GM23248 (cell line): Measurements from ENCODE around the gene URB1. TPM values are rescaled to one million over a fixed set of nuclear protein-coding genes. Genes with fewer than 3 reads are reported as not detected.

Experiments used
- DNase-seq: peaks from one replicate; pipeline ENCODE4 v3.0.0-alpha.2; 2015
- H2AFZ ChIP-seq: fragments of 200-600 bp; sonication (generic); 2 replicates; pipeline ENCODE4 v1.6.1; 2016; ENCODE audit warnings: antibody characterized with exemption
- H3F3A ChIP-seq: fragments of 200-600 bp; sonication (generic); 2 replicates; pipeline ENCODE4 v1.6.1; 2016; ENCODE audit warnings: mild to moderate bottlenecking, antibody characterized with exemption, mixed run types; ENCODE audit not compliant: insufficient read depth
- H3K27ac ChIP-seq: fragments of 200-600 bp; sonication (generic); 2 replicates; pipeline ENCODE4 v1.5.1; 2016; ENCODE audit warnings: mild to moderate bottlenecking
- H3K27me3 ChIP-seq: fragments of 200-600 bp; sonication (generic); replicated peaks from 2 replicates; pipeline ENCODE4 v1.6.1; 2016; ENCODE audit warnings: mild to moderate bottlenecking; ENCODE audit not compliant: insufficient read depth
- H3K36me3 ChIP-seq: fragments of 200-600 bp; sonication (generic); 2 replicates; pipeline ENCODE4 v1.6.1; 2016; ENCODE audit warnings: low read depth, mild to moderate bottlenecking
- H3K4me1 ChIP-seq: fragments of 200-600 bp; sonication (generic); 2 replicates; pipeline ENCODE4 v1.6.1; 2016; ENCODE audit warnings: mild to moderate bottlenecking; ENCODE audit not compliant: insufficient read depth
- H3K4me2 ChIP-seq: fragments of 200-600 bp; sonication (generic); one replicate; pipeline ENCODE4 v1.6.1; 2016; ENCODE audit warnings: mild to moderate bottlenecking; ENCODE audit not compliant: unreplicated experiment
- H3K4me3 ChIP-seq: fragments of 200-600 bp; sonication (generic); 2 replicates; pipeline ENCODE4 v1.5.1; 2016; ENCODE audit warnings: mild to moderate bottlenecking
- H3K79me2 ChIP-seq: fragments of 200-600 bp; sonication (generic); 2 replicates; pipeline ENCODE4 v1.6.1; 2016; ENCODE audit warnings: mild to moderate bottlenecking; ENCODE audit not compliant: insufficient read depth
- H3K9ac ChIP-seq: fragments of 200-600 bp; sonication (generic); 2 replicates; pipeline ENCODE4 v1.6.1; 2016; ENCODE audit warnings: mild to moderate bottlenecking
- H3K9me2 ChIP-seq: fragments of 200-600 bp; sonication (generic); 2 replicates; pipeline ENCODE4 v1.6.1; 2016; ENCODE audit warnings: mixed run types, mild to moderate bottlenecking, moderate library complexity; ENCODE audit not compliant: insufficient read depth
- H3K9me3 ChIP-seq: fragments of 200-600 bp; sonication (generic); one replicate; pipeline ENCODE4 v1.6.1; 2017; ENCODE audit warnings: low read depth
- H4K20me1 ChIP-seq: fragments of 200-600 bp; sonication (generic); 2 replicates; pipeline ENCODE4 v1.6.0; 2016; ENCODE audit not compliant: insufficient read depth
- EZH2 ChIP-seq: fragments of 200-600 bp; sonication (generic); IDR thresholded peaks from 2 replicates; pipeline ENCODE4 v1.6.1; 2018; ENCODE audit warnings: antibody characterized with exemption, mild to moderate bottlenecking; ENCODE audit not compliant: insufficient read depth, poor library complexity, severe bottlenecking
- EZH2phosphoT487 ChIP-seq: fragments of 200-600 bp; sonication (generic); IDR thresholded peaks from 2 replicates; pipeline ENCODE4 v1.6.1; 2018; ENCODE audit warnings: antibody characterized with exemption, moderate library complexity, mild to moderate bottlenecking, low read depth; ENCODE audit not compliant: insufficient read depth
- WGBS, 2 experiments: methylation state at CpG; one replicate each; pipeline ENCODE4 v1.1.6; 2015 to 2017; ENCODE audit warnings: low lambda C conversion rate in 2 of 2, low coverage in 1 of 2; ENCODE audit errors: missing lambda C conversion rate in 2 of 2; 5-methylcytosine and 5-hydroxymethylcytosine counted together
- in situ Hi-C: fragments of 300-500 bp; cut with MboI; formaldehyde crosslinking; loops from 2 replicates; pipeline ENCODE4 v1.15.0; 2020
- polyA plus RNA-seq: library from polyadenylated mRNA; unstranded; fragments of >200 nt; fragmentation: Nextera tagmentation; extraction: Ambion mirVana; gene quantifications from 2 replicates; pipeline ENCODE4 v1.2.1, GENCODE V29; 2016
- total RNA-seq: library from RNA; depleted of rRNA; stranded (reverse); fragments of >200 nt; shearing (Covaris generic); gene quantifications from 2 replicates; pipeline ENCODE4 v1.2.3, GENCODE V29; 2014

URB1 gene
- total and polyA plus RNA-seq, 2 experiments from 2014 or later, result 4.9 to 15.7 TPM

DNA sequence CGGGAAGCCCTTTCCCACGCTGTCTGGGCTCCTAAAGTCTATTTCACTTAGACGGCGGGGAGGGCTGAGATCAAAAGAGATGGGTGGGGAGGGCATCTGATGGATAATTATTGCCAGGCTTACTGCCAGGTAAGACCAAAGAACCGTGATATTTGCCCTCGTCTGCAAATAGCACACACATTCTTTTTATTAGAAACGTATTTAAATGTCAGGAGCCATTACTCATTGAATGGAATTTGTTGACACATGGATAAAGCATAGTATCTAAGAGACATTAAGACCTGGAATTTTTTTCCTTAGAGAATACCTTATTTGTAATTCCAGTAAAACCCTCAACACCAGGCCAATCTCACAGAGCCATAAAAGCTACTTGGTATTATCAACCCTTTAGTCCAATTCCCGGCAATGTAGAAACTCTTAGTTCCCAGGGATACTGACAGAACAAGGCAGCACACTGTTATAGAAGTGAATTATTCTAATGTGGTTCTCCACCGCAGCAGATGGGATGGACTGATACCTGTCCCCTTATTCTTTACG lies 10.6 kb downstream of the URB1 start:
- in situ Hi-C loops, result no loop called here
- Histone ChIP-seq H3K4me2 (peak overlapping the region; percentile 18), H3K4me3 (no peak overlapping the region), H3K27me3 (no peaks in the 10 kb centered on the region), H3K9ac (peak overlapping the region; percentile 12; the same call in 1 of the 2 replicates), H3K36me3 (peaks cover 31% of the 10 kb centered on the region), H3K9me2 (no peaks in the 10 kb centered on the region), H3K79me2 (peaks cover 86% of the 10 kb centered on the region), H3K27ac (peak overlapping the region; percentile 65), H2AFZ (no peak overlapping the region), H3K4me1 (peaks cover 32% of the 10 kb centered on the region), H4K20me1 (no peaks in the 10 kb centered on the region), H3F3A (peaks cover 27% of the 10 kb centered on the region), H3K9me3 (no peaks in the 10 kb centered on the region)
- no peak for TF ChIP-seq EZH2
- no peak for TF ChIP-seq EZH2phosphoT487
- peak; percentile 69 for DNase-seq
- WGBS, 2 experiments, result 52% methylated on average over 10 of the region's 10 CpGs

DNA sequence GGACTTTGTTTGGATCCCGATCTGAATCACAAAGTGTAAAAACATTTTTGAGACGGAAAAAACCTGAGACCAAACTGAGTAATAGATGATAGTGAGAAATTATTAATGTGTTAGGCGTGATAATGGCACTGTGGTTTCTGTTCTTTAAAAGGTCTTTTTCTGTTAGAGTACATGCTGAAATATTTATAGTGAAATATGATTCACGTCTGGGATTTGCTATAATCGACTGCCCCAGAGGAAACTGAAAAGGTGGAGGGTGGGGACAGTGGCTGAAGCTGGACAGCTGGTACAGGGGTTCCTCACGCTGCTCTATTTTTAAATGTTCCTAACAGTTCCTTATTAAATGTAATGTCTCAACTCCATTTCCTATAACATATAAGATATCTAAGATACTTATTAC lies 11.2 kb downstream of the URB1 start:
- peaks cover 86% of the 10 kb centered on the region for H3K79me2 ChIP-seq

DNA sequence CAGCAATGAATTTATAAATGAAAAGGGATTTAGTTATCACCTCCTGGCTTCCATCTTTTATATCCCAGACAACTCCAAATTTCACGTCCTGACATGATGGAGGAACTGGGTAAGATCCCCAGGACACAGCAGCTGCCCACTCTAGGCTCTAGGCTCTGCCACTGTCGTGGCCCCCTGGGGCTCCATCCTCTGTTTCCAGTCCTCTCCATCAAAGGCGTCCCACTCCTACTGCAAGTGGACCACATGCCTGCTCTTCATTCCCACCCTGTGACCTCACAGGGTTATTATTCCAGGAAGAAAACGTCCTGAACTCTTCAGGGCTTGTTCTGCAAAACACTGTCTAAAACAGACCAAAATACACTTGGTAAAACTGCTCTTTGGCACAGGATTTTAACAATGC lies 11.9 kb downstream of the URB1 start:
- H3K9ac ChIP-seq, result peak overlapping the region; percentile 7; the same call in 1 of the 2 replicates
- peaks cover 23% of the 10 kb centered on the region; the same call in 1 of the 2 replicates for H3F3A ChIP-seq
- H4K20me1 ChIP-seq, result no peaks in the 10 kb centered on the region
- peaks cover 86% of the 10 kb centered on the region for H3K79me2 ChIP-seq
- TF ChIP-seq EZH2phosphoT487, result no peak
- no peak for TF ChIP-seq EZH2
- H2AFZ ChIP-seq, result no peak overlapping the region
- H3K9me3 ChIP-seq, result no peaks in the 10 kb centered on the region
- H3K4me2 ChIP-seq, result no peak overlapping the region
- no peak for DNase-seq
- H3K4me3 ChIP-seq, result no peak overlapping the region
- H3K4me1 ChIP-seq, result peaks cover 26% of the 10 kb centered on the region
- in situ Hi-C loops, result no loop called here
- peaks cover 35% of the 10 kb centered on the region for H3K36me3 ChIP-seq
- WGBS, 2 experiments, result 80 to 81% methylated on average over 4 of the region's 4 CpGs
- no peaks in the 10 kb centered on the region for H3K27me3 ChIP-seq
- 0 out of 2 replicates have a peak overlapping the region, but pooled peaks have one; percentile 65 for H3K27ac ChIP-seq
- no peaks in the 10 kb centered on the region for H3K9me2 ChIP-seq

More for the DNA sequence above, 11.2 kb downstream of the URB1 start:
- no peak overlapping the region for H3K4me2 ChIP-seq
- H3K9me2 ChIP-seq, result no peaks in the 10 kb centered on the region
- H4K20me1 ChIP-seq, result no peaks in the 10 kb centered on the region
- H3K4me3 ChIP-seq, result no peak overlapping the region
- H3K36me3 ChIP-seq, result peaks cover 34% of the 10 kb centered on the region
- peak overlapping the region; percentile 65 for H3K27ac ChIP-seq
- H3K27me3 ChIP-seq, result no peaks in the 10 kb centered on the region
- peaks cover 29% of the 10 kb centered on the region for H3K4me1 ChIP-seq
- DNase-seq, result peak; percentile 24
- in situ Hi-C loops, result no loop called here
- no peak overlapping the region for H2AFZ ChIP-seq
- WGBS, 2 experiments, result 72 to 76% methylated on average over 6 of the region's 6 CpGs
- TF ChIP-seq EZH2 (no peak), EZH2phosphoT487 (no peak)
- H3K9ac ChIP-seq, result peak overlapping the region; percentile 7; the same call in 1 of the 2 replicates
- no peaks in the 10 kb centered on the region for H3K9me3 ChIP-seq
- peaks cover 25% of the 10 kb centered on the region for H3F3A ChIP-seq

DNA sequence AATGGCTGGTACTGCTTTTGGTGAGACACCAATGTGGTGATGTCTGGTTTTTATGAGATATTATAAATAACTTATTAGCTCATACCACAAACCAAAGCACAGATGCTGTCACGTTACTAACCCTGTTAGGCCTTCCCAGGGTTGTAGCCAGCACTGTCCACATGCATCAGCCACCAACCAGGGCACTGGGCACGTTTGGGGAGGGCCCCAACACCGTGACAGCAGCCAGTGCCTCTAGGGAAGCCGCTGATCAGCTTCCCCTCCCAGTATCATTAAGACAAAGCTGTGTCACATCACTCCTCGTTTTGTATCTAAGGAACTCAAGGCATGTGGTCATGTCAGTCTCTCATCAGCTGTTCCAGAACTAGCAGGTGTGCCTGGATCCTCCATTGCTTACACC lies 13.9 kb downstream of the URB1 start:
- Histone ChIP-seq H3K36me3 (peaks cover 44% of the 10 kb centered on the region), H3K4me1 (peaks cover 26% of the 10 kb centered on the region), H3F3A (peaks cover 23% of the 10 kb centered on the region; the same call in 1 of the 2 replicates), H3K27me3 (no peaks in the 10 kb centered on the region), H3K4me3 (no peak overlapping the region), H3K9ac (no peak overlapping the region), H3K79me2 (peaks cover 81% of the 10 kb centered on the region), H4K20me1 (no peaks in the 10 kb centered on the region), H3K27ac (no peak overlapping the region), H3K9me3 (no peaks in the 10 kb centered on the region), H2AFZ (no peak overlapping the region), H3K4me2 (no peak overlapping the region), H3K9me2 (no peaks in the 10 kb centered on the region)
- TF ChIP-seq EZH2 (no peak), EZH2phosphoT487 (no peak)
- in situ Hi-C loops, result no loop called here
- WGBS, 2 experiments, result 51 to 59% methylated on average over 5 of the region's 5 CpGs
- DNase-seq, result peak; percentile 37
